ENCODE data around the gene MARCO.
"Not testable (repeated sequence)": the region's sequence is repeated elsewhere in the genome, so short reads cannot be mapped to it uniquely, and the experiment has no call there.

MARCO gene

GRCh38 chr2:118929059-118929458, 12.9 kb upstream of the MARCO start:
- DNase-seq (ENCODE audit: low read depth in 2 of 2) = no peak

GRCh38 chr2:118932949-118933348, 9.0 kb upstream of the MARCO start:
- no peak for DNase-seq (ENCODE audit: low read depth in 2 of 2)

GRCh38 chr2:118936306-118936705, 5.7 kb upstream of the MARCO start:
- DNase-seq (ENCODE audit: low read depth in 2 of 2) = no peak

- no peak for DNase-seq (ENCODE audit: low read depth in 2 of 2)
Observed at GRCh38 chr2:118936936-118937335, 5.1 kb upstream of the MARCO start.

- no peak for DNase-seq (ENCODE audit: low read depth in 2 of 2)
Observed at GRCh38 chr2:118937817-118938216, 4.2 kb upstream of the MARCO start.

- no peak for DNase-seq (ENCODE audit: low read depth in 2 of 2)
Observed at GRCh38 chr2:118939994-118940393, 2.0 kb upstream of the MARCO start.

- no peak for DNase-seq (ENCODE audit: low read depth in 2 of 2)
Observed at GRCh38 chr2:118940486-118941120, 1.4 kb upstream of the MARCO start.

GRCh38 chr2:118943286-118943685, 1.3 kb downstream of the MARCO start:
- DNase-seq (ENCODE audit: low read depth in 2 of 2) = no peak

GRCh38 chr2:118945881-118946280, 3.9 kb downstream of the MARCO start:
- DNase-seq (ENCODE audit: low read depth in 2 of 2) = no peak

- not testable (repeated sequence) for DNase-seq (ENCODE audit: low read depth in 2 of 2)
Observed at GRCh38 chr2:118948266-118948665, 6.3 kb downstream of the MARCO start.

GRCh38 chr2:118954297-118955060, 12.5 kb downstream of the MARCO start:
- no peak for DNase-seq (ENCODE audit: low read depth in 2 of 2)

- no peak for DNase-seq (ENCODE audit: low read depth in 2 of 2)
Observed at GRCh38 chr2:118965737-118966136, 23.7 kb downstream of the MARCO start.

GRCh38 chr2:118967124-118967880, 25.3 kb downstream of the MARCO start:
- no peak for DNase-seq (ENCODE audit: low read depth in 2 of 2)

- DNase-seq (ENCODE audit: low read depth in 2 of 2) = no peak
Observed at GRCh38 chr2:118968042-118968441, 26.0 kb downstream of the MARCO start.

GRCh38 chr2:118968961-118969733, 27.2 kb downstream of the MARCO start:
- no peak for DNase-seq (ENCODE audit: low read depth in 2 of 2)

- DNase-seq (ENCODE audit: low read depth in 2 of 2) = no peak
Observed at GRCh38 chr2:118969734-118970395, 27.9 kb downstream of the MARCO start.

GRCh38 chr2:118970396-118971135, 28.6 kb downstream of the MARCO start:
- no peak for DNase-seq (ENCODE audit: low read depth in 2 of 2)

- no peak for DNase-seq (ENCODE audit: low read depth in 2 of 2)
Observed at GRCh38 chr2:118971245-118972122, 29.5 kb downstream of the MARCO start.

- DNase-seq (ENCODE audit: low read depth in 2 of 2) = no peak
Observed at GRCh38 chr2:118973542-118973951, 31.6 kb downstream of the MARCO start.

All from stimulated activated CD4-positive, alpha-beta T cell treated with anti-CD3 and anti-CD28 coated beads, Interleukin-4, amount 100 ng/mL, for 48 hours (primary cell).